WERI-Rb-1 (cell line): ENCODE measurements around the gene PDS5B.
A peak's percentile ranks its signal among the peaks of the same experiment; 100 is the strongest.

Experiments used
- DNase-seq: peaks from one replicate; pipeline ENCODE4 v3.0.0-alpha.2; 2020
- H3K27ac ChIP-seq: fragments of 250-450 bp; sonication (Bioruptor Pico); 2 replicates; pipeline ENCODE4 v1.5.1; 2020; ENCODE audit warnings: mild to moderate bottlenecking, moderate library complexity
- H3K27me3 ChIP-seq: fragments of 250-450 bp; sonication (Bioruptor Pico); 2 replicates; pipeline ENCODE4 v1.5.1; 2021; ENCODE audit warnings: mild to moderate bottlenecking, low read depth, moderate library complexity; ENCODE audit not compliant: insufficient read depth, severe bottlenecking
- H3K36me3 ChIP-seq: fragments of 250-450 bp; sonication (Bioruptor Pico); 2 replicates; pipeline ENCODE4 v1.5.1; 2020; ENCODE audit warnings: mild to moderate bottlenecking, moderate library complexity
- H3K4me3 ChIP-seq: 2 replicates; pipeline ENCODE4 v1.5.1; 2011; ENCODE audit warnings: low read depth, mild to moderate bottlenecking, control low read depth, low read length
- H3K9me3 ChIP-seq: fragments of 250-450 bp; sonication (Bioruptor Pico); 2 replicates; pipeline ENCODE4 v1.5.1; 2021; ENCODE audit warnings: mild to moderate bottlenecking, moderate library complexity; ENCODE audit not compliant: severe bottlenecking
- TF ChIP-seq, protein P1 (sequence below): IDR thresholded peaks from 2 replicates; pipeline ENCODE4 v1.5.1; 2011; ENCODE audit warnings: low read depth, mild to moderate bottlenecking, control low read depth, inconsistent platforms, low read length

PDS5B gene

DNA sequence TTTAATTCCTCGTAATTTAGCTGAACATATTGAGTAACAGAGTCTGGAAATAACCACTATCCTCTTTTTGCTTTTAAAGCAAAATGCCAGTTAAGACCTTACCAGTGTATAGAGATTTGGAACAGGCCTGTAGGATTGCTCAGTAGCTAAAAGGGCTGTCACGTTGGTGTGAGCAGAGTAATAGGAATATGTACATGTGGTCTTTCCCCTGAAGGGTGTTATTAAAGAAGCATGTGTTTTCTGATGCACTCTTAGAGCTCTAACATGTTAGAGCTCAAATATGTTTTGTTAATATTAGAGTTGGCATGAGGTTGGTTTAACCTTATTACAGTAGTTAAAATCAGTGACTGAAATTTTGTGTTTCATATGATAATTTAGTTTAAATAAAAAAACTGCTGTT, 172.9 kb downstream of the PDS5B start:
- DNase-seq = no peak
- TF ChIP-seq, protein P1, sequence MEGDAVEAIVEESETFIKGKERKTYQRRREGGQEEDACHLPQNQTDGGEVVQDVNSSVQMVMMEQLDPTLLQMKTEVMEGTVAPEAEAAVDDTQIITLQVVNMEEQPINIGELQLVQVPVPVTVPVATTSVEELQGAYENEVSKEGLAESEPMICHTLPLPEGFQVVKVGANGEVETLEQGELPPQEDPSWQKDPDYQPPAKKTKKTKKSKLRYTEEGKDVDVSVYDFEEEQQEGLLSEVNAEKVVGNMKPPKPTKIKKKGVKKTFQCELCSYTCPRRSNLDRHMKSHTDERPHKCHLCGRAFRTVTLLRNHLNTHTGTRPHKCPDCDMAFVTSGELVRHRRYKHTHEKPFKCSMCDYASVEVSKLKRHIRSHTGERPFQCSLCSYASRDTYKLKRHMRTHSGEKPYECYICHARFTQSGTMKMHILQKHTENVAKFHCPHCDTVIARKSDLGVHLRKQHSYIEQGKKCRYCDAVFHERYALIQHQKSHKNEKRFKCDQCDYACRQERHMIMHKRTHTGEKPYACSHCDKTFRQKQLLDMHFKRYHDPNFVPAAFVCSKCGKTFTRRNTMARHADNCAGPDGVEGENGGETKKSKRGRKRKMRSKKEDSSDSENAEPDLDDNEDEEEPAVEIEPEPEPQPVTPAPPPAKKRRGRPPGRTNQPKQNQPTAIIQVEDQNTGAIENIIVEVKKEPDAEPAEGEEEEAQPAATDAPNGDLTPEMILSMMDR = no peak
- Histone ChIP-seq H3K9me3 (no peaks in the 10 kb centered on the region), H3K27me3 (no peaks in the 10 kb centered on the region), H3K4me3 (no peak overlapping the region), H3K27ac (no peak overlapping the region), H3K36me3 (peaks cover 39% of the 10 kb centered on the region)

GRCh38 chr13:32761472-32761871, 175.2 kb downstream of the PDS5B start:
- no peak for DNase-seq
- TF ChIP-seq, protein P1 = no peak
- H3K27ac ChIP-seq = no peak overlapping the region
- H3K36me3 ChIP-seq = peaks cover 39% of the 10 kb centered on the region
- no peaks in the 10 kb centered on the region for H3K9me3 ChIP-seq
- no peaks in the 10 kb centered on the region for H3K27me3 ChIP-seq
- no peak overlapping the region for H3K4me3 ChIP-seq

DNA sequence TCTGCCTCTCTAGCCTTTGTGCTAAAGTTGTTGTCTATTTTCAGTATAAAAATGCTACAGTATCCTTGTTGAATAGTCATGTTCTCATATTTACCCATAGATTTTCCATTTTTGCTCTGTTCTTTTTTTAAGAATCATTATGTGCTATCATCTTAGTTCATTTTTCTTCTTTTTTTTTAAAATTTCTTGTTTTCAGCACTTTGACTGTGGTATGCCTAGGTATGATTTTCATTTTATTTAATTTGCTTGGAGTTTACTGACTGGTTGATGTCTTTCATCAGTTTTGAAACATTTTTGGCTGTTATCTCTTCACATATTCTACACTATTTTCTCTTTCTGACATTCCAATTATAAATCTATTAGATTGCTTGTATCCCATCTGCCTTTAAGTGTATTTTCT, 192.9 kb downstream of the PDS5B start:
- H3K9me3 ChIP-seq = no peaks in the 10 kb centered on the region
- H3K36me3 ChIP-seq = peaks cover 13% of the 10 kb centered on the region
- DNase-seq = no peak
- TF ChIP-seq, protein P1 = no peak
- H3K27me3 ChIP-seq = no peaks in the 10 kb centered on the region
- no peak overlapping the region for H3K27ac ChIP-seq
- no peak overlapping the region for H3K4me3 ChIP-seq

- Histone ChIP-seq H3K36me3 (peaks cover 9% of the 10 kb centered on the region), H3K4me3 (no peak overlapping the region), H3K27me3 (no peaks in the 10 kb centered on the region), H3K9me3 (no peaks in the 10 kb centered on the region), H3K27ac (no peak overlapping the region)
- TF ChIP-seq, protein P1 = no peak
- DNase-seq = no peak
Measured at GRCh38 chr13:32781906-32782305, 195.7 kb downstream of the PDS5B start.

DNA sequence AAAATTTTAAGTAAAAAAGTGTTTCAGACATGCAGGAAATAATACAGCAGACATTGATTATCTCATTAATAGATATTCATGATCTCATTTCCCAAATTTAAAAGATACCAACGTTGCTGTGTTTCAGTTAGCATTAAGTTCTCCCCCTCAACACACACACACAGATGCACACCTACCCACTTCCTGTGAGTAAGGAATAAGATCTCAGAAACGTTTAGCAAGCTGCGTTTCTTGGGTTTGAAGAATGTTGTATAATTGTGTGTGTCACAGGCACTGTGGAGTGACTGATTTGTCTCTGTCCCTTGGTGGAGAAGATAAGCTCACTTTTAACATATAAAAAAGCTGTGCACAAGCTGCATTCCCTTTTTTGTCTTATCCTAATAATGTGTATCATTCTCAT, 196.8 kb downstream of the PDS5B start:
- H3K27ac ChIP-seq = no peak overlapping the region
- no peak overlapping the region for H3K4me3 ChIP-seq
- H3K27me3 ChIP-seq = no peaks in the 10 kb centered on the region
- no peak for DNase-seq
- TF ChIP-seq, protein P1 = no peak
- peaks cover 9% of the 10 kb centered on the region for H3K36me3 ChIP-seq
- H3K9me3 ChIP-seq = no peaks in the 10 kb centered on the region

- TF ChIP-seq, protein P1 = peak; percentile 27; the same call in 1 of the 2 replicates
- no peak overlapping the region for H3K27ac ChIP-seq
- H3K9me3 ChIP-seq = no peaks in the 10 kb centered on the region
- peak; percentile 15 for DNase-seq
- H3K4me3 ChIP-seq = no peak overlapping the region
- no peaks in the 10 kb centered on the region for H3K27me3 ChIP-seq
- H3K36me3 ChIP-seq = no peaks in the 10 kb centered on the region
Measured at GRCh38 chr13:32790731-32791130, 204.5 kb downstream of the PDS5B start.
